ENCODE results near the gene VCL.

- TF ChIP-seq CTCF (conservative IDR thresholded peaks at IDR 0.05 in 1 of 2, IDR thresholded peaks at IDR 0.05 in 1 of 2; ENCODE audit: low read depth in 1 of 2, low read length in 2 of 2): no peak
- no peak for TF ChIP-seq EZH2 (IDR thresholded peaks at IDR 0.05; ENCODE audit: low read length, missing control alignments)
These were observed 35.8 kb downstream of the VCL start for GRCh38 chr10:74033702-74034101.
